Mucosa of gallbladder (tissue), 1 donor: ENCODE results near the gene BCL11A. TPM values are rescaled to one million over a fixed set of nuclear protein-coding genes. Genes with fewer than 3 reads are reported as not detected.

Experiments used
- DNase-seq: peaks from one replicate; pipeline ENCODE4 v3.0.0-alpha.2; 2020; ENCODE audit warnings: low spot score
- total RNA-seq: library from RNA; stranded (reverse); gene quantifications from one replicate; pipeline ENCODE4 v1.2.1, GENCODE V29; 2021
- donor health status: DM: no; HTN: no; CAD: no.

BCL11A gene
- total RNA-seq, 1 donor from 2014 or later, result 21.3 TPM

DNA sequence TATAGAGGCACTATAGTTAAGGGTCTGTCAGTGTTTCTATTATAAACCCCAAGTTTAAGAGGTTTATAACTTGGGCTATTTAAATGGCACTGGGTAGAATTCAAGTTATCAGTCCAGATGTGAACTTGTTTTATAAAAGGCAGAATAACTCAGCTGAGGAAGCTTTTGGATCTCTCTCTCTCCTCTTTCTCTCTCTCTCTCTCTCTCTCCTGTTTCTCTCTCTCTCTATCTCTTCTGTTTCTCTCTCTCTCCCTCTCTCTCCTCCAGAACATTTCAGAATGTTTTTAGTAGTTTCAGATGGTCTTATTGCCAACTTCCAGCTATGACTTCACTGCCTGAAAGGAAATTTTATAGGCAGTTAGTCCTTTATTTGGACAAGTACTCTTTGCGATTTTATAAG, 6.4 kb upstream of the BCL11A start:
- no peak for DNase-seq

DNA sequence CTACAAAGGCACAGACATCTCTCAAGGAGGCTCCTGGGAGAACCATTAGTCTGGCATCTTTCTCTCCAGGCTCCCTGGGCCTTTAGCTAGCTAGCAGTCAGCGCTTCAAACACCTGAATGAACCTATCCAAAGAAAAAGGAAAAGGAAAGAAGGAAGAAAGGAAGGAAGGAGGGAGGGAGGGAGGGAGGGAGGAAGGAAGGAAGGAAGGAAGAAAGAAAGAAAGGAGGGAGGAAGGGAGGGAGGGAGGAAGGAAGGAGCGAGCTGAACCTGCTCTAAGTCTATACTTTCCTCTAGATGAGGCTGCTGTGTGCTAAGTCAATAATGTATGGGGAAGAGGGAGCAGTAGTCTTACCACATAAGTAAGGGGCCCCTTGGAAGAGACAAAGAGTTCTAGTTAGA, 5.1 kb upstream of the BCL11A start:
- DNase-seq, result no peak

DNA sequence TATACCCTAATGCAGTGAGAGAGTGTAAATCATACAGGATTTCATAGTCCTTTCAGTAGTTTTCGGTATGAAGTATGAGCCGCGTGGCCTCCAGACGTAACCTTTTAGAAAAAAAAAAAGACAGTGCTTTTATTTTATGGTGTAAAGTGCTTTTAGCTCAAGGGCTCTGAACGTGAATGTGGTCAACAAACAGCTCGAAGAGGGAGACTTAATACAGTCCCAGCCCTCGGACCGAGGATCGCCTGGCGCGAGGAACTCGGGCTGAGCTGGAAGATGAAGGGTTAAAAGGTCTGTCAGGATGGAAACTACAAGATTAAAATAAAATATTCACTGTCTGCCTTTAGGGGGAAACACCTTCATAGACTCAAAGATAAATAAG, 4.0 kb upstream of the BCL11A start:
- DNase-seq, result no peak

DNA sequence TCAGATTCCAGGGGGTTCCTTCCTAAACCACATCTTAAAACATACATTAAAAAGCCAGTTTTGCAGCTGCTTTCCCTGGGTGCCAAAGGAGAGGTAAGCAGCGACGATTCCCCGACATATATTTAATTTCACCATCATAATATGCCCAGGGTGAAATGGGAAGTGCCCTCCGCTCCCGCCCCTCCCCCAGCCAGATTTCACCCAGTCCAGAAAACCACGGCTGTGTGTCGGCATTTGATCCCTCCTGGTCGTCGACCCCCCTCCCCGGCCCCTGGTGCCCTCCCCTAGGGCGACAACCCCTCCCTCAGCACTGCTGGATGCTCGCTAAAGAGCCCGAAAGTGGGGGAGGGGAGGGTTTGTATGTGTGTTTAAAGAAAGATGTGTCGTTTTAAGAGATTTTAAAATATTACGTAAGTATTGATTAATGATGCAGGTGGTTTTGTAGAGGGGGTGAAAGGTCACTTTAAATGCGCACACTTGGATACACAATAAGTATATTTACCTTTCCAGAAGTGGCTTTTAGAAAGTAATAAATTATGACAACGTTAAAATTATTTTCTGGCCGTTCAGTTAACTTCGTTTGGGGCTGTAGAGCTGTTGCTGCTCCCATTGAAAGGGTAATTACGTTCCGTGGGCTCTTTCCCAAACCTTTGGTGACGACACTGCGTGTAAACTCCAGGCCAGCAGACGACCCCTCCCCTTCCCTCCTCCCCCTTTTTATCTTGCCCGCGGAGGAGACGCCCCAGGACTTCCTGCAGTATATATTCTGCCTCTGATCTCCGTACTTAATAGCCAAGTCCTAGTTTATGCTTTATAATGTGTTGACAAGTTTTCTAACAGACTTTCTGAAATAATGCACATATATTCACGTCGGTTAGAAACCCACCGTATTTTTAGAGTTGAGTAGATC, 3.4 kb upstream of the BCL11A start:
- no peak for DNase-seq

DNA sequence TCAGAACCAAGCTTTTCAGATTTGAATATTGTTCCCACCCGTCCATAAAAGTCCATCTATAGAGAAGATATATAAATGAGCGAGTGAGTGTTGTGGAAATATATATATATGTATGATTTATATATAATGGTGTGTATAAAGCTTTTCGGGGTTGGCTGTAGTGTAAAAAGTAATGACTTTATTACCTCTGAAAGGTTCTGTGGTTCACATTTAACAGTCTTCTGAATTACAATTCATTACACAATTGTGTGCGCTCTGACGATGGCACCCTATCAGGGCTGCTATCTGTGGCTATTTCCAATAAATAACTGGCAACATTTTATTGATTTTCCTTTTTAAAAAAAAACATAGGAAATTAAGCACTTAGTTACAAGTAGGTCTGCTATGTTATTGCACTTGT, 2.7 kb upstream of the BCL11A start:
- no peak for DNase-seq

DNA sequence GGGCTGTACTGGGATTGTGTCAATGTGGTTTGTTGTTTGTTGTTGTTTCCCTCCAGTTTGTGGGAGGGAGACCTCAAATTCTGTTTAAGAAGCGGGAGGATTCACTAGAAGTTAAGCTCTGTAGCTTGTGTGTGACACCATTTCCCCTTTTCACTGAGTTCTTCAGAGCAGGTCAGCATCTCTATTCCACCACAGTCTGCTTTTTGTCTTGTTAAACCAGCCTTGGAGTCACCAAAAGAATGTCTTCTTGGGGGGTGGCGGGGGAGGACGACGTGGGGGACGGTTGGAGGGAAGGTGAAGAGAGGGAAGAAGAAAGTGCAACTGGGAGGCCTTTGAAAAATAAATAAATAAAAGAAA, 2.3 kb upstream of the BCL11A start:
- DNase-seq, result no peak

DNA sequence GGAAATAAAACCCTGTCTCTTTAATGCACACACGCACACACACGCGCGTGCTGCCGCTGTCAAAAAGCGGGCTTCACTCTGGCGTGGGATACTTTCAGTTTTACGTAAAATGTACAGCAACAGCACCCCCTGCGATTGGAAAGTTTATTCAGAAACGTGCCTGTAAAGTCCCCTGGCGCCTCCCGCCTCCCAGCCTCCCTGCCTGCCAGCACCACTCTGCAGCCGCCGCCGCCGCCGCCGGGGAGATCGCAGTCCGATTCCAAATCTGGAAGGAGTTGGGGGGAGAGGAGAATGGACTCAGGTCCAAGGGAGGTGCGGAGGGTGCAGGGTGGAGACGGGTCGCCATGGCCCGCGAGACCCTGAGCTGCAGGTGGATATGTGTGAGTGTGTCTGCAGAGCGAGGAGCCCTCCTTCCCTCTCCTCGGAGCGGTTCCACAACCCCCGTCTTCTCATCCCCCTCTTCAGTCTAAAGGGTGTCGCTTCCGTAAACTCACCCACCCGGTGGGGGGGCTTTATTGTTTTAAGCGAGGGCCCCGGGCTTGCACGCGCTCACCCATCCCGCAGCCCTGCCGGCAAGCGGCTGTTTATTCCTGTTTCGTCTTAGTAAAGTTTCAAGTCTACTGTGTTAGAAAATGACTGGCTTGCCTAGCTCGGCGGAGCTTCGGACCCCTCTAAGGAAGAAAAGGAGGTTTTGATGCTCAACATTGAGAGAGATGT, 1.8 kb upstream of the BCL11A start:
- peak; percentile 59 for DNase-seq

DNA sequence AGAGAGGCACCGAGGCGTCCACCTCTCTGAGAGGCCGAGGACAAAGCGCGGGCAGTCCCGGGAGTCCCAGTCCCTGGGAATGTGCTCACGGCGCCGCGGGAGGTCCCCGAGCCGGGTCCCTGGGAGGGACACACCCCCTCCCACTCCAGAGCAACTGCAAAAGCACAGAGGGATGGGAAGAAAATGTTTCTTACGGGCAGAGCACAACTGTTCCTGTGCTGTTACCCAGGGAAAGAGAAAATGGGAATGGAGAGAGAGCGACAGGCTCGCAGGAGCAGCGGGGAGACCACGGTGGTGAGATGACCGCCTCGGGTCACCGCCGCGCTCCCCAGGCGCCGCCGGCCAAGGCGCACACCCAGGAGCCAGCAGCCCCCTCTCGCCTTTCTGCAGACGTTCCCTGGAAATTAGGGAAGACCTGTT, 1.2 kb upstream of the BCL11A start:
- DNase-seq, result no peak

DNA sequence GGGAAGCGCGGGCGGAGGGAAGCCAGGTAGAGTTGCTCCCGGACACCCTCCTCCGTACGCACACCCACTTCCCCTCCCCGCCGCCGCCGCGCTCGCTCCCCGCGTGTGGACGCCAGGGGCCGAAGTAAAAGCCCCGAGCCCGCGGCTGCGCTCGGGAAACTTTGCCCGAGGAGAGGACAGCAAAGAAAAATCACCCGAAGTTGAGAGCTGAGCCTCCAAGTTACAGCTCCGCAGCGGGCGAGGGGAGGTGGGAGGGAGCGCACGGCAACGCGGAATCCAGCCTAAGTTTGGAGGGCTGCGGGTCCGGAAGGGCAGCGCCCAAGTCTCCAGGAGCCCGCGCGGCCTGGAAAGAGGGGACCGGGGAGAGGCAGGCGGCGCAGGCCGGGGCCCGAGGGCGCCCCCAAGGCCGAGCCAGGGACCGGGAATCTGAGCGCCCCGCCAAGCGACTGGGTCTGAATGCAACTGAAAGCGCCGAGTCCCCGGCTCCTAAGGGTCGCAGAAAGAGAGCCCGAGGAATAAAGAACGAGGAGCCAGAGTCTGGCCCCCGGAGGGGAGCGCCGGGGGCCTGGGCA, 706 bp upstream of the BCL11A start:
- peak; percentile 26 for DNase-seq

DNA sequence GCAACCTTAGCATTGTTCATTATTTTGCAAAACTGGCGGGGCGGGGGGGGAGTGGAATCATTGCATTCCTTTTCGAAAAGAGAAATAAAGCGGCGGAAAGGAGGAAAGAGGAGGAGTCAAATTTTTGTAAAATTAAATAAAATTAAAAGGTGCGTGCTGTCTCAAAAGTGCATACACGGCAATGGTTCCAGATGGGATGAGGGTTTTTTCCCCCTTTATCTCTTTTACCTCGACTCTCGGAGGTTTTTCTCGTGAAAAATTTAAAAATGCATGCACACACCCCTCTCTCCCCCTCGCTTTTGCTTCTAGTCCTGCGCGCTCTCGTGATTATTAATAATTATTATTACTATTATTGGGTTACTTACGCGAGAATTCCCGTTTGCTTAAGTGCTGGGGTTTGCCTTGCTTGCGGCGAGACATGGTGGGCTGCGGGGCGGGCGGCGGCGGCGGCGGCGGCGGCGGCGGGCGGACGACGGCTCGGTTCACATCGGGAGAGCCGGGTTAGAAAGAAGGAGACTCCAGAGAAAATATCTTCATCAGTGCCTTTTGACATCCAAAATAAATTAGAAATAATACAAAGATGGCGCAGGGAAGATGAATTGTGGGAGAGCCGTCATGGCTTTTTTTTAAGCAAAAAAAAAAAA, 481 bp downstream of the BCL11A start:
- no peak for DNase-seq

DNA sequence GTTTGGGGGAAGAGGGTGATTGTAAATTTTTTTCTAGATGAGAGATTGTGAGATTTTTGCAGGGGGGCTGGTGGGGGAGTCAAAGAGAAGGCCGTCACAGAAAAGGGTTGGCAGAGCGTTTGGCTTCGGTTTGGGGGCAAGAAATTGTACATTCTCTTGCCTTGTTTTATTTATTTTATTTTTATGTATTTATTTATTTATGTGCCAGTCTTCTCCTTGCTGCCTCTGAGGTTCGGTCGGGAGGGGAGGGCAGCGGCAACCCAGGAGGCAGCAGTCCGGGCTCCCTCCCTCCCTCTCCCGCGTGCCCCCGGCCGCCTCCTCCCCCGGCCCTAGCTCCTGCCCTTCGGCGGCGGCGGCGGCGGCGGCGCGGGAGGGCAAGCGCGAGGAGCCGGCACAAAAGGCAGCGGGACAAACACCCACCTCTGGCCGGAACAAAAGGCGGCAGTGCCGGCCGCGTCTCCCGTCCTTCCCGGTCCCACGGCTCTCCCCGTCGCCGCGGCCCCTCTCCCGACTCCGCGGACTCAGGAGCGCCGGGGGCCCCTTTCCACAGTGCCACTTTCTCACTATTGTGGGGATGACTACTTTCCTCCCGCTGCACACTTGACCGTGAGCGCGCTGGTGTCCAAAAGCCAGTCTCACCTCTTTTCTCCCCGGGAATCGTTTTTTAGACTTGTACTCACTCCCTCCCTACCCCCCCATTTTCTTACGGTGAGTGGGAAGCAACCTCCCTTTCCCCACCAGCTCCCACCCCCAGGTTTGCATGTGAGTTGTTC, 1.2 kb downstream of the BCL11A start:
- DNase-seq, result no peak

DNA sequence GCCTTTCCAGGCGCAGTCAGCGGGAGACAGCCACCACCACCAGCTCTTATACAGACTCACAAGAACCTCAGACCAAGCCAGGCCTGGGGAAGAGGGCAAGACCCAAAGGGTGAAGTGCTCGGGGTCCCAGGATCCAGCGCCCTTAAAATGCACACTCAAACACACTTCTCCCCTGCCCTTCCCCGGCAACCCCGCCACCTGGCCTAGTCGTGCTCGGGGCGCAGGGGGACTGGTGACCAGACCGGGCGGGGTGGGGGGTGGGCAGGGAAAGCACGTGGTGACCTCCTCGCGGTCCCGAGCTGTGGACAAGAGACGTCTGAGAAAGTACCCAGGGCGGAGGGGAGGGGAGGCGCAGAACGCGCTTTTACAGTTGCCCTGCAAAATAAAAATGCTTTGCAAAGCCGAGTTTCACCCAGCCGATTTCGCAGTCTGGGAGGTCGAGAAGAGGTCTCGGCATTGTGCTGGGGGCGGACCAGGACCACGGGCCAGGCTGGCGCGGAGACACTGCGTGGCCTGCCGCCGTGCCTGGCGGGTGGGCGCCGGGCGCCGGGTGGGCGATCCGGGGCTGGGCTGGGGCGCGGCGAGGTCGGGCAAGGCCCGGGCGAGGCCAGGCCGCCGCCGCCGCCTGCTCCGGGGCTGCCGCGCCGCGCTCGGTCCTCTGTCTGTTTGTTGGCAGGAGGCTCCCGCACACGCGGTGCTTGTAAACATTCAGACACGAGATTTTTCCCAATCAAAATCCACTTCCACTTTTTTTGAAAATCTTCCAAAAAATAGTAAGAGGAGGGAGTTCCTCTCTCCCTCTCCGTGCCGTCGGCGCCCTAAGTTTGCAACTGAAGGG, 2.0 kb downstream of the BCL11A start:
- no peak for DNase-seq

DNA sequence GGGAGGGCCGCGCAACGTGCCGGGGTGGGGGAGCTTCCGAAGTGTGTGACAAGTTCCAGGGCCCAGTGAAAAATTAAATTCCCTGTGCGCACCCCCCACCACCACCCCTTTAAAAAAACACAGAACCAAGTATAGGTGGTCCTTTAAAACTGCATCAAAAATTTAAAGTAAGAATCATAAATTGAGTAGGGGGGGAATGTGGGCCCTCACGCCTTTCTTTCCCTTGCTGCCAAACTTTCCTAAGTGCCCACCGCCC, 2.5 kb downstream of the BCL11A start:
- DNase-seq, result no peak

DNA sequence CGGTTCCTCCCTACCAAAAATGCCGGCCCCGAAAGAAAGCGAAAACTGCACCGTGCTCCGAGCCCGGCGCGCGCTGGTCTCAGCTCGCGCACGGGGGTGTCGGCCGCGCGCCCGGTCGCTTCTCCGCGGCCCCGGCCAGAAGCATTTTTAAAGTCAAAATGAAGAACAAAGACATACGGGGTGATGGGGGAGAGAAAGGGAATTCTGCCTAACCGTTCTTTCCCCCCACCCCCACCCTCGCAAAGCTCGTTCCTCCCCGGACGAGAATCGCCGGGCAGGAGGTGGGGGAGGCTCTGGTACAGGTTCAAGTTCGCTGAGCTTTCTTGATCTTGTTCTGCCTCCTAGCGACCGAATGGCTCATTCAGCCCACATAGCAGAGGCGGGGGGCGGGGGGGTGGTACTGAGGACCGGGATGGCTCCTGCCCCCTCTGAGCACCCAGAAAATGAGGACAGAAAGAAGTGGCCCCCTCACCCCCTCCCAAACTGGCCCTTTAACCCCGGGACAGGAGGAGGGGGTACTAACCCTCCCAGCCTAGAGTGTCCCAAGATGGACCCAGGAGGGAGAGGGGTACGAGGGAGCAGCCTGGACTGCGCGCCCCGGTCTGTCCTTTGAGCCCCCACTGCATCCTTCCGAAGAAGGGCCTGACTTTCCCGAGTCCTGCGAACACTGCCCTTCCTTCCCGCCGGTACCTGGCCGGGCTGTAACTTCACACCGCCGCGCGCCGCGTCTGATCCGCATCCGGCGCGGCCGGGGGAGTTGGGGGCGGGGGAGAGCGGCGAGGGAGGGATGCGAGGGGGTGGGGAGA, 3.1 kb downstream of the BCL11A start:
- peak; percentile 80 for DNase-seq

DNA sequence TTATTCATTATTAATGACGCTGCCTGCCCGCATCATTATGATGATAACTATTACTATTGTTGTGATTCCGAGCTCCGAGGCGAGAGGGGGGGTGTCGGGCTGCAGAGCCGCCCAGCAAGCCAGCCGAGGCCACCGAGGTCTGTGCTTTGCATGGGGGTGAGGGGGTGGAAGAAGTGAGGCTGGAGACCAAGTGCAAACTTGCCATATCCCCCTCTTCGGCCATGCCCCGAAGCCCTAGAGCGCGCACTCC, 3.6 kb downstream of the BCL11A start:
- DNase-seq, result no peak

DNA sequence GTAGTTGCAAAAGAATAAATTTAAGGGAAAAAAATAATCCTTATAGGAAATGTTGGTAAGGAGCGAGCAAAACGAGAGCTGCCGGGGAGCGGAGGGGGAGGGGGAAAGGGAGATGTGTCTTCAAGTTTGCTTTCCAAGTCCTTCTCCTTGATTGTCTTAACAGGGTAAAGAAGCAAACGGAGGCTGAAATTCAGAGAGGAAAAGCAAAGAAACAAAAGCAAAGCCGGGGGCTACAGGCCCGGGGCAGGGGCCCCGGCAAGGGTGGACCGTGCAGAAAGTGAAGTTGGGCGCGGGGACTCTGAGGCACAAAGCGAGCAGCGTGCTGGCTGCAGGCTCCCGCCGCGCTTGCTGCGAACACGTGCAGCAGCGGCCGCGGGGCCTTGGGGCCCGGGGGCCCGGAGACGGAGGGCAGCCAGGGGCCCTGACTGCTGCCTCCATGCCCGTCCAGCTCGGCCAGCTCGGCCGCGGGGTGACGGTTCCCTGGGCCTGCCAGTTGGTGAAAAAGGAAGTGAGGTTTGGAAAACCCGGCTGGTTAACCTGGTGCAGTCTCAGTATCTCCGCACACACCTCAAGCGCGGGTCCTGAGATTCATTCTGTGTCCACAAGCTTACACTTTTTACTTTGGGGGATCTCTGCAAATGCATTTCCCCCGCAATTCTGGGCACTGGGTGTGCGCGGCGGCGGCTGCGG, 4.1 kb downstream of the BCL11A start:
- no peak for DNase-seq

DNA sequence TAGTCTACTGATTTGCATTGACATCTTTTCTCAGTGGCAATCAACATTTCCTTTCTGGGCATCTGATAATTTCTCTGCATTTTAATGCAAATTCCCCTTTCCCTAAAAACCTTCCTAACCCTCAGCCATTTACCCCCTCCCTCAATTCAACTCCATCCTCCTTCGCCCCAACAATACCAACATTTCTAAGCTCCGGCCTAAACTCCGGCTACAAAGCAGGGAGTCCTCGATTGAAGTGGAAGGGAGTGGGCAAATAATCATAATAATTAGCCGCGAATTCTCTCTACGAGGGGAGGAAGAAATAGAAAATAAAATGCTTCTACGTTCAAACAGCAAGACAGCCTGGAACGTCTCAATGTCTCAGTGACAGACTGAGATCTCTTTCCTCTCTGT, 4.6 kb downstream of the BCL11A start:
- no peak for DNase-seq

DNA sequence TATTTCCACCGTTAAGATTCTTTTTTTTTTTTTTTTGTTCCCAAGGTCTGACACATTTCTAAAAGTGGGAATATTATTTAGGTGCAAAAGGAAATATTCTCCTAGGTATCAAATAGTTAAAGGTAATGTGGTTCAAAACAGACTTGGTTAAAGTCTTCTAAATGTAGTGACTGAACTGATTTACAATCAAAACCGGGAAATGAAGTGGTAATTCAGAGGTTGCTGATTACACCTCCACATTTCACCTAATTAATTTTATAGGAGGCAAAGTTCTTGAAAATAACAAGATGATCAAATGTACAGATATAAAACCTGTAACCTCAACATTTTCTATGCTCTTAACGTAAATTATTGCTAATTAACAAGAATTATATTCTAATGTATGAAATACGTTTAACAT, 5.1 kb downstream of the BCL11A start:
- no peak for DNase-seq

DNA sequence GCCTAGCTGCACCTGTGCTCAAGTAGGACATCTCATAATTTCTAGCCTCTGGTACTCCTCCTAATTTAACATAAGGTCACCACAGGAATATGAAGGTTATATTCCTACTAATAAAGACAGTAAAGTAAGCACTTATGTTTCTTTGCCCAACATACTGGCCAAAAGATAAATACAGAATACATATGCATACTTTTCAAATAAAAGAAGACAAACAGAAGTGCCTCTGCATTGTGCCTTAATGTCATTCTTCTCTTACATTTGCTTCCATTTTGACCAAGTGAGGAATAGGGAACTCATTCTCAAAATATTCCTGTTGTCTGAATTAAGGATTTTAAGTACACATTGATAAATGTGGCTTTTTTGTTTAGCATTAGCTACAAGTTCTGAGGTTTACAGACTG, 5.6 kb downstream of the BCL11A start:
- DNase-seq, result no peak
